ENCODE measurements around the gene KSR2.

GRCh38 chr12:118013283-118013682 lies 44.5 kb upstream of the KSR2 start:
- TF ChIP-seq, protein P1, sequence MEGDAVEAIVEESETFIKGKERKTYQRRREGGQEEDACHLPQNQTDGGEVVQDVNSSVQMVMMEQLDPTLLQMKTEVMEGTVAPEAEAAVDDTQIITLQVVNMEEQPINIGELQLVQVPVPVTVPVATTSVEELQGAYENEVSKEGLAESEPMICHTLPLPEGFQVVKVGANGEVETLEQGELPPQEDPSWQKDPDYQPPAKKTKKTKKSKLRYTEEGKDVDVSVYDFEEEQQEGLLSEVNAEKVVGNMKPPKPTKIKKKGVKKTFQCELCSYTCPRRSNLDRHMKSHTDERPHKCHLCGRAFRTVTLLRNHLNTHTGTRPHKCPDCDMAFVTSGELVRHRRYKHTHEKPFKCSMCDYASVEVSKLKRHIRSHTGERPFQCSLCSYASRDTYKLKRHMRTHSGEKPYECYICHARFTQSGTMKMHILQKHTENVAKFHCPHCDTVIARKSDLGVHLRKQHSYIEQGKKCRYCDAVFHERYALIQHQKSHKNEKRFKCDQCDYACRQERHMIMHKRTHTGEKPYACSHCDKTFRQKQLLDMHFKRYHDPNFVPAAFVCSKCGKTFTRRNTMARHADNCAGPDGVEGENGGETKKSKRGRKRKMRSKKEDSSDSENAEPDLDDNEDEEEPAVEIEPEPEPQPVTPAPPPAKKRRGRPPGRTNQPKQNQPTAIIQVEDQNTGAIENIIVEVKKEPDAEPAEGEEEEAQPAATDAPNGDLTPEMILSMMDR (IDR thresholded peaks at IDR 0.05): no peak
- TF ChIP-seq POLR2A (IDR thresholded peaks at IDR 0.05; ENCODE audit: low read depth) (no peak), POLR2AphosphoS5 (IDR thresholded peaks at IDR 0.05) (no peak), EP300 (IDR thresholded peaks at IDR 0.05) (no peak)
